GM13977 (cell line): Measurements from ENCODE around the gene PAAF1.
A peak's percentile ranks its signal among the peaks of the same experiment; 100 is the strongest.

Source experiments
- DNase-seq: peaks from one replicate; pipeline ENCODE4 v3.0.0; 2012; ENCODE audit warnings: low spot score
- in situ Hi-C: fragments of 300-500 bp; cut with MboI; formaldehyde crosslinking; loops from one replicate; pipeline ENCODE4 v1.12.0; 2022; ENCODE audit warnings: low sequenced_read_pairs, low pct_unique_long_range_greater_than_20kb, mixed read lengths, inconsistent platforms; ENCODE audit not compliant: unreplicated experiment
- TF ChIP-seq, protein P1 (sequence below): IDR thresholded peaks from 2 replicates; pipeline ENCODE4 v1.5.1; 2012; ENCODE audit warnings: mild to moderate bottlenecking, control low read depth; ENCODE audit not compliant: insufficient read depth; ENCODE audit errors: extremely low read depth, missing control alignments

The PAAF1 gene, protein sequence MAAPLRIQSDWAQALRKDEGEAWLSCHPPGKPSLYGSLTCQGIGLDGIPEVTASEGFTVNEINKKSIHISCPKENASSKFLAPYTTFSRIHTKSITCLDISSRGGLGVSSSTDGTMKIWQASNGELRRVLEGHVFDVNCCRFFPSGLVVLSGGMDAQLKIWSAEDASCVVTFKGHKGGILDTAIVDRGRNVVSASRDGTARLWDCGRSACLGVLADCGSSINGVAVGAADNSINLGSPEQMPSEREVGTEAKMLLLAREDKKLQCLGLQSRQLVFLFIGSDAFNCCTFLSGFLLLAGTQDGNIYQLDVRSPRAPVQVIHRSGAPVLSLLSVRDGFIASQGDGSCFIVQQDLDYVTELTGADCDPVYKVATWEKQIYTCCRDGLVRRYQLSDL

DNA sequence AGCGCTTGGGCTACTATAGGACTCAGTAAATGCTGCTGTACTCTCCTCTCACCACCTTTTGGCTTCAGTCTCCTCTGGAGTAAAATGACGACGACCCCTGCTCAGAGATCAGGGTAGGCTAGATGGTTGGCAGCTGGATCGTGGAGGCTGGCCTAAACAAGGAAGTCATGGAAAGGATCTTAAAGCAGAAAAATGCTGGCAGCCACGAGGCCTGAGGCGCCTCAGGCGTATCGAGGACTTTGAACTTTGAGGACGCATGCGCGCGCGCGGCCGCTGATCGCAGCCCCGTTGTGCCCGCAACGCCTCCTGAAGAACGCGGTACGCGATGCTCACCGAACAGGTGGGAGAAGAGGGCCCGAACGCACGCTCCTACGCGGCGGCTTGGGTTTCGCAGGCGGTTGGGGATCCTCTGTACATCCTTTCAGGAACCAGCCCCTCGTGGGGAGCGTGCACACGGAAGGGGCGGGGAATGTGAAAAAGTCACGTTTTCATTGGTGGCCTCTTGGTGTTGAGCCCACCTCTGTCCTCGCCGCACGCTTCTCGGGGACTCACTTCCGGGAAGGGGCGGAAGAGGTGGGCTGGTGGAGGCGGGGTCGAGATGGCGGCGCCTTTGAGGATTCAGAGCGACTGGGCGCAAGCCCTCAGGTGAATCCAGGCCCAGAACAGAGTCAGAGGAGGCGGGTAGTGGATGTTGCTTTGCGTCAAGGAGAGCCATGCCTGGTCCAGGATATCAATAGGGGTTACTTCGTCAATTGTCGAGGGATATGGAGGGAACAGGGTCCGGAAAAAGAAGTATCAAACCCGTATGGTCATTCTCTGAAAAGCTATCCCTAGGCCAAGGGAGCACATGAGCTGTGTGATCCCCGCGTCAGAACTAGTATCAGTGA lies at the start of gene PAAF1, which contains the start of gene COA4:
PAAF1 (plus strand) TSS at position 576 of the 887 bp plus-strand sequence; CDS start at position 599, 23 bp downstream.
COA4 (minus strand) TSS at position 423 of the 887 bp plus-strand sequence. CDS start 3,468 bp downstream, outside the sequence.
- in situ Hi-C loops = no loop called here
- peak; percentile 95 for DNase-seq
- TF ChIP-seq, protein P1, sequence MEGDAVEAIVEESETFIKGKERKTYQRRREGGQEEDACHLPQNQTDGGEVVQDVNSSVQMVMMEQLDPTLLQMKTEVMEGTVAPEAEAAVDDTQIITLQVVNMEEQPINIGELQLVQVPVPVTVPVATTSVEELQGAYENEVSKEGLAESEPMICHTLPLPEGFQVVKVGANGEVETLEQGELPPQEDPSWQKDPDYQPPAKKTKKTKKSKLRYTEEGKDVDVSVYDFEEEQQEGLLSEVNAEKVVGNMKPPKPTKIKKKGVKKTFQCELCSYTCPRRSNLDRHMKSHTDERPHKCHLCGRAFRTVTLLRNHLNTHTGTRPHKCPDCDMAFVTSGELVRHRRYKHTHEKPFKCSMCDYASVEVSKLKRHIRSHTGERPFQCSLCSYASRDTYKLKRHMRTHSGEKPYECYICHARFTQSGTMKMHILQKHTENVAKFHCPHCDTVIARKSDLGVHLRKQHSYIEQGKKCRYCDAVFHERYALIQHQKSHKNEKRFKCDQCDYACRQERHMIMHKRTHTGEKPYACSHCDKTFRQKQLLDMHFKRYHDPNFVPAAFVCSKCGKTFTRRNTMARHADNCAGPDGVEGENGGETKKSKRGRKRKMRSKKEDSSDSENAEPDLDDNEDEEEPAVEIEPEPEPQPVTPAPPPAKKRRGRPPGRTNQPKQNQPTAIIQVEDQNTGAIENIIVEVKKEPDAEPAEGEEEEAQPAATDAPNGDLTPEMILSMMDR = no peak

DNA sequence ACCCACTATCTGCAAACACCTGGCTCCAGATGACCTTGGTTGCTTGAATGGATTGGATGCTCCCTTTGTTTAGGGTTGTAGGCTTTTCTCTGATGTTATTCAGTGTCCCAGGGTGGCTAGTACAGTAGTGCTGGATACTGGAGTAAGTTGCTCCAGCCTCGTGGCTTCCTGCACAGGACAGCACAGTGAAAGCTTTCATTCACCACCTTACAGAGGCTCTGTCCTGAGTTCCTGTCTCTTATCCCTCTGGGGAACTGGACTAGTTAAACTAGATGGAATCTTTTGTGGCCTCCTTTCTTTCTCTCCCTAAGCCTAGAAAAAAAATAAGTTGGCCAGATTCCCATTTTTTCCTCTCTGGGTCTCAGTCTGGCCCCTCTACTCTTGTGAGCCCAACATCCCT lies 46.5 kb upstream of the PAAF1 start:
- TF ChIP-seq, protein P1 = no peak
- in situ Hi-C loops = no loop called here
- no peak for DNase-seq

DNA sequence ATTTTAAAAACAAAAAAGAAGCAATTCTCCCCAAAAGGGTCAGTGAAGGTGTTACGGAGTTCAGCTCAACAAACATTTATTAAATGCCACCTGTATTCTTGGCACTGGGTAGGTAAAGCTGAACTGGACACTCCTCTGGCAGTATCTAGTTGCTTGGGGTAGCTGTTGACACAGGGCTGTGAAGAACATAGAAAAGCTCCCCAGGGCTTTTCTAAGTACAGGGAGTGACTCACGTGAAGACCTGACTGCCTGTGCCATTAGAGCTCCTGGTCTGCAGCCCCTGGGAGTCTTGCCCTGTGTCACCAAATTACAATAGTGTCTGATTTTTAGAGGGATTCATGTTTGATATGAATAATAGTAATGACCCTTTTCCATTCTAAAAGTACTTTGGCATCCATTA lies 43.7 kb upstream of the PAAF1 start:
- no peak for DNase-seq
- in situ Hi-C loops = no loop called here
- TF ChIP-seq, protein P1 = no peak

DNA sequence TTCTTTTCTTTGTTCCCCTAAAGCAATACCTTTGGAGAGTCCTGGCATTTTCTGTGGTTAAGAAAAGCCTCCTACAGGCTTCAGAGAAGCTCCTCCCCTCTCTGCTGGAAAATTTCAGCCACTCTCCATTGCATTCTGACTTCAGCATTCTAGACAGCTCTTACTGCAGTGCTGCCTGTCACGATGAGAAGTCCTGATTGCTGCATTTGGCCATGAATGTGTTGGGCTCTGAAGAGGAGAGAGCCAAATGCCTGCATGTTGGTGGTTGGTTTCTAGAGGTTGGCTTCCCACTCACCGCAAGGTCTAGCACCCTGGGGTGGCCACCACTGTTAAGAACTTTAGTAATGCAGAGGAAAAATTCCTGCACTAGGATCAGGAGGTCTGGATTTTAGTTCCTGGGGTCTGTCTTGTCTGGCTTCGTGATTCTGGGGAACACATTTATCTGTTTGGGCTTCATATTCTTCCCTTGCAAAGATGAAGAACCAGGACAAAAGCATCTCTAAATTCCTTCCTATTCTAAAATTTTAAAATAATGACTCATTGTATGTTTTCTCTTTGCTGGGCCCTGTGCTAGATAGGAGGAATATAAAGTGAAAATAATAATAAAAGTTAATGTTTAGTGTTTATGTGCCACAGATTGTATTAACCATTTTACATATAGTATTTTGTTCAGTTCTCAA lies 38.2 kb upstream of the PAAF1 start:
- in situ Hi-C loops = no loop called here
- TF ChIP-seq, protein P1 = no peak
- DNase-seq = no peak

DNA sequence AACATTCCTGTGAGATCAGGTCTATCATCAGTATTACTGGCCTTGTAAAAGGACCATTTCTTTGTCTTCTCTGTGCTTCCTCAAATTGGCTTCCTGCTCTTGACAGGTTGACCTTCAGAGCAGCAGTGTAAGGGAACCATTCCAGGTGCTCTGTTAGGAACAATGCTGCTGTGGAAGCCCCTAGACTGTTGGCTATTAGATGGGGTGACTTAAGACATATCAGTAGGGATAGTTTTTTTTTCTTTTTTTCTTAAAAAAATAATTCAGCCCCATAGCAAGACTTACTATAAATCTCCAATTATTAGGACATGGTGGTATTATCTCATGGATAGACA lies 37.7 kb upstream of the PAAF1 start:
- TF ChIP-seq, protein P1 = no peak
- in situ Hi-C loops = no loop called here
- no peak for DNase-seq

DNA sequence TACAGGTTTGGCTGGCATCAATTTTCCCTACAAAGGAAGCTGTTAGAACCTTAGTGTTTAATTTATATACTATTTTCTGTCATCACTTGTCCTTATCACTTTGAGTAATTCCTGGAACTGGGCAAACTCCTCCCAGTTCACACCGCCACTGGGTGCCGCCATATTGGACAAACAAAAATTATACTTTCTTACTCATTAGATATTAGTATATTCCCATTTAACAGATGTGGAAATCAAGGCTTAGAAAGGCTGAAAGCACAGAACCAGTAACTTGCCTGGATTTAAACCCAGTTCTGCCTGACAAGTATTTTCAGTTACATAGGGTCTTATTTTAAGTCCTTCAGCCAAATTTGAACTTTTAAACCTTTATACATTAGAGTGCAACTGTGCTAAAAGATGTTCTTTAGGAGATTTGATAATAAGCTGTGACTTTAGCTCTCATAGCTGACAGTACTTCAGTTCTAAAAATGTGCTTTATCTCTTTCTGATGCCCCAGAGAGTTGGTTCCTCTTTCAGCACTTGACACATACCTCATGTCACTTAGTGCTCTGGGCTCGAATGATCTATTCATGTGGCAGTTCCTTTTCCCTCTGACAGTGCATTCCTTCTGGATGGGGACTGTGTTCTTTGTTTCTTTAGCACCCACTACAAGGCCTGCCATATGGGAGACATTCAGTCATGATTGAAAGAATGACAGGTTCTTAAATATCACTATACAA lies 25.6 kb upstream of the PAAF1 start:
- in situ Hi-C loops = no loop called here
- TF ChIP-seq, protein P1 = no peak
- DNase-seq = no peak
